ES-I3 (cell line): ENCODE results near the gene DUS4L.

Experiments
- H3K36me3 ChIP-seq: 2 replicates; pipeline ENCODE4 v1.6.1; 2013; ENCODE audit warnings: mild to moderate bottlenecking, low read length, control low read depth, moderate library complexity; ENCODE audit not compliant: insufficient read depth
- H3K4me1 ChIP-seq: 2 replicates; pipeline ENCODE4 v1.6.1; 2013; ENCODE audit warnings: mild to moderate bottlenecking, control low read depth, low read length; ENCODE audit not compliant: insufficient read depth
- H3K9ac ChIP-seq: 2 replicates; pipeline ENCODE4 v1.6.1; 2013; ENCODE audit warnings: low read depth, mild to moderate bottlenecking, low read length, moderate library complexity
- H3K9me3 ChIP-seq: 2 replicates; pipeline ENCODE4 v1.6.1; 2013; ENCODE audit warnings: mild to moderate bottlenecking, low read length, moderate library complexity; ENCODE audit not compliant: control insufficient read depth, insufficient read depth

DUS4L gene

DNA sequence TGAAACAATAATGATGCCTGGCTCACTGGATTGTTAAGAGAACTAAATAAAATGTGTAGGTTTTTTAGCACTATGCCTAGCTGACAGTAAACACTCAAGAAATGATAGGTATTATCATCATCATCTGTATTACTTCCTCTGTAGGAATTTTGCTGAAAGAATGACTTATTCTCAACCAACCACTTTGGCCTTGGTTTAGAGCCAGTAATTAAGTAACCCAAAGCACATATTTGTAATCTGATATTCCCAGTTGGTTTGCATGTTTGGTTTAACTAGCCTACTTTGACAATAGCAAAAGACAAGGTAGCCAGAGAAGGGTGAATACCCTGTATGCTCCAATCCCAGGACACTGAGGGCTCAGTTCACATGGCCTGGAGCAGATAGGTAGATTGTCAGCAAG is 50.7 kb downstream of the DUS4L start:
- H3K36me3 ChIP-seq: no peaks in the 10 kb centered on the region
- no peaks in the 10 kb centered on the region for H3K9me3 ChIP-seq
- no peaks in the 10 kb centered on the region for H3K4me1 ChIP-seq
- no peak overlapping the region for H3K9ac ChIP-seq

GRCh38 chr7:107615910-107616680 is 52.3 kb downstream of the DUS4L start:
- Histone ChIP-seq H3K36me3 (no peaks in the 10 kb centered on the region), H3K9me3 (no peaks in the 10 kb centered on the region), H3K9ac (no peak overlapping the region), H3K4me1 (no peaks in the 10 kb centered on the region)

DNA sequence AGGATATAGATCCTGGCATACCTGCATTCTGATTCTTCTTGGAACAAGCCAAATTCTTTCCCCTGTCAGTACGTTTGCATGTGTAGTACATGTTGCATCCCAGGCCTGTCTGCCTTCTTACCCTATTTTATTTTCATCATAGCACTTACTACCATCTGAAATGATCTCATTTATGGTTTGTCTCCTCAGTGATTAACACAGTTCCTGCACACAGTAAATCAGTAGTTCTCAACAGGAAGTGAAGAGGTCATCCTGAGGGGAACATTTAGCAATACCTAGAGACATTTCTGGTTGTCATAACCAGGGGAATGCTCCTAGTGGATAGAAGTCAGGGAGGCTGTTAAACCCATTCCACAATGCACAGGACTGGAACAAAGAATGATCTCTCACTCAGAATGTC is 58.7 kb downstream of the DUS4L start:
- no peaks in the 10 kb centered on the region for H3K9me3 ChIP-seq

DNA sequence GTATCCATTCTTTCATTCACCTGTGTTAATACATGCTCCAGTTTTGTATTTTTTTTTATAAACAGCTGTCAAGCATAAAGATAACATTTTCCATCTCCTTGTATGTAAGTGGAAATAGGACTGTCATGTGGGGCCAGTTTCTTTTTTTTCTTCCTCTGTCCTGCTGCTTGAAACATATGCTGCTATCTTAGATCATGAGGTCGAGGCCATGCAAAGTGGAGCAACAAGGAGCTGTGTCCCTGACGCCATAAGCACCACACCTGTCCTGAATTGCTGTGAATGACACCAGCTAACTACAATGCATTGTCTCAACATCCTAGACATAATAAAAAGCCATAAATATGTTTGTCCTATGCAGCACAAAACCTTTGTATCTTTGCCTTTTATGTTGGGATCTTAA is 59.1 kb downstream of the DUS4L start:
- Histone ChIP-seq H3K36me3 (no peaks in the 10 kb centered on the region), H3K4me1 (no peaks in the 10 kb centered on the region), H3K9ac (no peak overlapping the region), H3K9me3 (no peaks in the 10 kb centered on the region)

More for the DNA sequence above, 58.7 kb downstream of the DUS4L start:
- Histone ChIP-seq H3K4me1 (no peaks in the 10 kb centered on the region), H3K9ac (no peak overlapping the region), H3K36me3 (no peaks in the 10 kb centered on the region)

- H3K9me3 ChIP-seq: no peaks in the 10 kb centered on the region
- no peaks in the 10 kb centered on the region for H3K4me1 ChIP-seq
- no peak overlapping the region for H3K9ac ChIP-seq
- no peaks in the 10 kb centered on the region for H3K36me3 ChIP-seq
Observed at GRCh38 chr7:107627002-107627401, 63.2 kb downstream of the DUS4L start.
